Hepatocyte (in vitro differentiated cells): ENCODE measurements around the gene ARHGAP33. TPM values are rescaled to one million over a fixed set of nuclear protein-coding genes. Genes with fewer than 3 reads are reported as not detected.

Experiments used
- DNase-seq: peaks from one replicate; pipeline ENCODE4 v3.0.0-alpha.2; 2016; ENCODE audit warnings: low spot score
- H2AFZ ChIP-seq: fragments of 200-600 bp; sonication (generic); 2 replicates; pipeline ENCODE4 v1.6.0; 2016; ENCODE audit warnings: antibody characterized with exemption, mild to moderate bottlenecking
- H3K27ac ChIP-seq: fragments of 200-600 bp; sonication (generic); 2 replicates; pipeline ENCODE4 v1.5.1; 2016; ENCODE audit warnings: mild to moderate bottlenecking
- H3K27me3 ChIP-seq: fragments of 200-600 bp; sonication (generic); 2 replicates; pipeline ENCODE4 v1.6.1; 2016
- H3K36me3 ChIP-seq: fragments of 200-600 bp; sonication (generic); replicated peaks from 2 replicates; pipeline ENCODE4 v1.5.1; 2016; ENCODE audit warnings: low read depth; ENCODE audit not compliant: insufficient read depth
- H3K4me1 ChIP-seq: fragments of 200-600 bp; sonication (generic); 2 replicates; pipeline ENCODE4 v1.5.1; 2016; ENCODE audit warnings: mild to moderate bottlenecking, moderate library complexity; ENCODE audit not compliant: insufficient read depth
- H3K4me2 ChIP-seq: fragments of 200-600 bp; sonication (generic); 2 replicates; pipeline ENCODE4 v1.6.0; 2016
- H3K4me3 ChIP-seq: fragments of 200-600 bp; sonication (generic); 2 replicates; pipeline ENCODE4 v1.5.1; 2016; ENCODE audit warnings: mild to moderate bottlenecking
- H3K79me2 ChIP-seq: fragments of 200-600 bp; sonication (generic); 2 replicates; pipeline ENCODE4 v1.6.0; 2017; ENCODE audit warnings: mild to moderate bottlenecking
- H3K9me2 ChIP-seq: fragments of 200-600 bp; sonication (generic); replicated peaks from 2 replicates; pipeline ENCODE4 v1.6.0; 2017; ENCODE audit warnings: mild to moderate bottlenecking; ENCODE audit not compliant: insufficient read depth
- H3K9me3 ChIP-seq: fragments of 200-600 bp; sonication (generic); 2 replicates; pipeline ENCODE4 v1.5.1; 2016; ENCODE audit warnings: low read depth, mild to moderate bottlenecking
- H4K20me1 ChIP-seq: fragments of 200-600 bp; sonication (generic); 2 replicates; pipeline ENCODE4 v1.6.0; 2016; ENCODE audit warnings: mild to moderate bottlenecking; ENCODE audit not compliant: insufficient read depth, poor library complexity, severe bottlenecking
- CTCF ChIP-seq: fragments of 200-600 bp; sonication (generic); IDR thresholded peaks from 2 replicates; pipeline ENCODE4 v1.5.1; 2016; ENCODE audit warnings: antibody characterized with exemption, mild to moderate bottlenecking; ENCODE audit not compliant: poor library complexity
- EZH2 ChIP-seq: fragments of 200-600 bp; sonication (generic); IDR thresholded peaks from 2 replicates; pipeline ENCODE4 v1.6.1; 2016; ENCODE audit warnings: antibody characterized with exemption, mild to moderate bottlenecking, borderline replicate concordance
- EZH2phosphoT487 ChIP-seq: fragments of 200-600 bp; sonication (generic); IDR thresholded peaks from one replicate; pipeline ENCODE4 v1.6.1; 2018; ENCODE audit warnings: antibody characterized with exemption, mild to moderate bottlenecking, low read depth, moderate library complexity; ENCODE audit not compliant: unreplicated experiment, severe bottlenecking
- WGBS: methylation state at CpG from one replicate; pipeline ENCODE4 v1.1.6; 2016; ENCODE audit warnings: low lambda C conversion rate; ENCODE audit errors: missing lambda C conversion rate; 5-methylcytosine and 5-hydroxymethylcytosine counted together
- polyA plus RNA-seq: library from polyadenylated mRNA; unstranded; fragments of >200 nt; fragmentation: Nextera tagmentation; extraction: Ambion mirVana; gene quantifications from 2 replicates; pipeline ENCODE4 v1.2.1, GENCODE V29; 2016
- total RNA-seq: library from RNA; depleted of rRNA; stranded (reverse); fragments of >200 nt; gene quantifications from 2 replicates; pipeline ENCODE4 v1.2.3, GENCODE V29; 2014

The ARHGAP33 gene
- total and polyA plus RNA-seq, 2 experiments from 2014 or later = 6.7 to 7.9 TPM

GRCh38 chr19:35751839-35752745 lies 23.3 kb upstream of the ARHGAP33 start:
- no peak for TF ChIP-seq EZH2
- no peak for TF ChIP-seq CTCF
- TF ChIP-seq EZH2phosphoT487 = no peak
- H2AFZ ChIP-seq = no peak overlapping the region
- no peaks in the 10 kb centered on the region for H3K9me2 ChIP-seq
- H3K27me3 ChIP-seq = peaks cover 2% of the 10 kb centered on the region
- peaks cover 27% of the 10 kb centered on the region for H3K79me2 ChIP-seq
- no peak overlapping the region for H3K4me3 ChIP-seq
- no peaks in the 10 kb centered on the region for H4K20me1 ChIP-seq
- no peak overlapping the region for H3K27ac ChIP-seq
- no peaks in the 10 kb centered on the region for H3K36me3 ChIP-seq
- DNase-seq = no peak
- H3K4me1 ChIP-seq = peaks cover 25% of the 10 kb centered on the region
- 97% methylated on average over 14 of the region's 14 CpGs for WGBS
- no peaks in the 10 kb centered on the region for H3K9me3 ChIP-seq
- no peak overlapping the region for H3K4me2 ChIP-seq

- Histone ChIP-seq H3K4me3 (no peak overlapping the region), H3K4me1 (peaks cover 27% of the 10 kb centered on the region), H2AFZ (no peak overlapping the region), H3K36me3 (no peaks in the 10 kb centered on the region), H3K79me2 (peaks cover 21% of the 10 kb centered on the region), H4K20me1 (no peaks in the 10 kb centered on the region), H3K9me3 (no peaks in the 10 kb centered on the region), H3K4me2 (no peak overlapping the region), H3K27ac (no peak overlapping the region), H3K9me2 (no peaks in the 10 kb centered on the region), H3K27me3 (peaks cover 2% of the 10 kb centered on the region)
- no peak for DNase-seq
- no peak for TF ChIP-seq EZH2phosphoT487
- no peak for TF ChIP-seq EZH2
- no peak for TF ChIP-seq CTCF
- 98% methylated on average over 20 of the region's 20 CpGs for WGBS
Measured at GRCh38 chr19:35752746-35753350, 22.5 kb upstream of the ARHGAP33 start.

- Histone ChIP-seq H2AFZ (no peak overlapping the region), H3K27me3 (peaks cover 2% of the 10 kb centered on the region), H4K20me1 (no peaks in the 10 kb centered on the region), H3K4me1 (peaks cover 30% of the 10 kb centered on the region), H3K4me2 (no peak overlapping the region), H3K36me3 (no peaks in the 10 kb centered on the region), H3K9me2 (no peaks in the 10 kb centered on the region), H3K4me3 (no peak overlapping the region), H3K9me3 (no peaks in the 10 kb centered on the region), H3K79me2 (peaks cover 21% of the 10 kb centered on the region), H3K27ac (no peak overlapping the region)
- 93% methylated on average over 19 of the region's 20 CpGs for WGBS
- DNase-seq = no peak
- TF ChIP-seq CTCF (no peak), EZH2phosphoT487 (no peak)
Measured at GRCh38 chr19:35753634-35754369, 21.6 kb upstream of the ARHGAP33 start.
